Liver (tissue), 3 donors: Measurements from ENCODE around the gene WDR90.

Experiments used
- EGR1 ChIP-seq, 2 donors: IDR thresholded peaks; 2 replicates each; pipeline ENCODE4 v1.6.1; 2016 to 2018; ENCODE audit warnings: antibody characterized with exemption in 2 of 2, low read depth in 2 of 2
- FOXA1 ChIP-seq: IDR thresholded peaks from 2 replicates; pipeline ENCODE4 v1.6.1; 2016; ENCODE audit warnings: antibody characterized with exemption
- GABPA ChIP-seq, 2 donors: IDR thresholded peaks in 1 of 2; conservative IDR thresholded peaks in 1 of 2; 2 replicates each; pipeline ENCODE4 v1.6.1; 2016; ENCODE audit warnings: antibody characterized with exemption in 2 of 2, mild to moderate bottlenecking in 1 of 2, moderate library complexity in 1 of 2
- JUND ChIP-seq, 2 donors: IDR thresholded peaks; 2 replicates each; pipeline ENCODE4 v1.6.1; 2016; ENCODE audit warnings: antibody characterized with exemption in 2 of 2
- RAD21 ChIP-seq, 2 donors: IDR thresholded peaks; 2 replicates each; pipeline ENCODE4 v1.6.1; 2016; ENCODE audit warnings: antibody characterized with exemption in 2 of 2, mild to moderate bottlenecking in 2 of 2
- RXRA ChIP-seq, 2 donors: IDR thresholded peaks; 2 replicates each; pipeline ENCODE4 v1.6.1; 2017 to 2018; ENCODE audit warnings: antibody characterized with exemption in 2 of 2, mild to moderate bottlenecking in 1 of 2
- TAF1 ChIP-seq: conservative IDR thresholded peaks from 2 replicates; pipeline ENCODE4 v1.6.1; 2016; ENCODE audit warnings: antibody characterized with exemption, mild to moderate bottlenecking
- YY1 ChIP-seq: IDR thresholded peaks from 2 replicates; pipeline ENCODE4 v1.6.1; 2016; ENCODE audit warnings: antibody characterized with exemption, mild to moderate bottlenecking
- TF ChIP-seq, protein P1 (sequence below): fragments of 150-350 bp; IDR thresholded peaks from 2 replicates; pipeline ENCODE4 v1.5.1; 2017; ENCODE audit warnings: improper control_type of control experiment, low read depth, low read length; ENCODE audit not compliant: missing input control
- TF ChIP-seq, protein P2 (sequence below): IDR thresholded peaks from 2 replicates; pipeline ENCODE4 v1.6.1; 2016; ENCODE audit warnings: antibody characterized with exemption, mild to moderate bottlenecking
- TF ChIP-seq, protein P3 (sequence below): IDR thresholded peaks from 2 replicates; pipeline ENCODE4 v1.6.1; 2016; ENCODE audit warnings: antibody characterized with exemption
- TF ChIP-seq, protein P4 (sequence below): IDR thresholded peaks from 2 replicates; pipeline ENCODE4 v1.6.1; 2016; ENCODE audit warnings: antibody characterized with exemption
- TF ChIP-seq, protein P5 (sequence below): IDR thresholded peaks from 2 replicates; pipeline ENCODE4 v1.6.1; 2016; ENCODE audit warnings: antibody characterized with exemption
- donor health status: healthy.
- donor health status: healthy.

DNA sequence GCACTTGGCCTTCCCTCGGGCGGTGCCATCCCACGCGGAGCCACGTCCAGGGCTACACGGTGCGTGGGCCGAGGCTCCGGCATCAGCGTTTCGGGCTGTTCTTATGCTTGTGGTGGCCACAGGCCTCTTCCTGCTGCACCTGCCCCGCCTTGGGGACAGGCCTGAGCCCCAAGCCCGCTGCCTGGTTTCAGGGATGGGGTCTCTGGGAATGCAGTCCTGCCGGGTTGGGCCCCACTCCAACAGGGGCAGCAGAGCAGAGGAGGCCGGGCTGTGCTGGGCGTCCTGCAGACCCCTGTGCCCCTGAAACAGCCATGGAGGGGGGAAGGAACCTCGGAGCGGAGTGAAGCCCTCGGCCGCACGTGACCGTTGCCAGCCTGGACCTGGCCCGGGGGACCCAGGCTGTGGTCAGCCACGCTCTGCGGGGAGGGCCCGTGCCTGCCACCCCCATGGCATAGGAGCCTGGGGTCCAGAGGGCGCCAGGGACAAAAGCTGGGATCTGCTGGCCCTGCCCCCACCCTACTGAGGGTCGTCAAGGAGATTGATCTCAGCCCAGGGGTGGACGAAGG is 18.8 kb upstream of the WDR90 start:
- TF ChIP-seq, protein P1, sequence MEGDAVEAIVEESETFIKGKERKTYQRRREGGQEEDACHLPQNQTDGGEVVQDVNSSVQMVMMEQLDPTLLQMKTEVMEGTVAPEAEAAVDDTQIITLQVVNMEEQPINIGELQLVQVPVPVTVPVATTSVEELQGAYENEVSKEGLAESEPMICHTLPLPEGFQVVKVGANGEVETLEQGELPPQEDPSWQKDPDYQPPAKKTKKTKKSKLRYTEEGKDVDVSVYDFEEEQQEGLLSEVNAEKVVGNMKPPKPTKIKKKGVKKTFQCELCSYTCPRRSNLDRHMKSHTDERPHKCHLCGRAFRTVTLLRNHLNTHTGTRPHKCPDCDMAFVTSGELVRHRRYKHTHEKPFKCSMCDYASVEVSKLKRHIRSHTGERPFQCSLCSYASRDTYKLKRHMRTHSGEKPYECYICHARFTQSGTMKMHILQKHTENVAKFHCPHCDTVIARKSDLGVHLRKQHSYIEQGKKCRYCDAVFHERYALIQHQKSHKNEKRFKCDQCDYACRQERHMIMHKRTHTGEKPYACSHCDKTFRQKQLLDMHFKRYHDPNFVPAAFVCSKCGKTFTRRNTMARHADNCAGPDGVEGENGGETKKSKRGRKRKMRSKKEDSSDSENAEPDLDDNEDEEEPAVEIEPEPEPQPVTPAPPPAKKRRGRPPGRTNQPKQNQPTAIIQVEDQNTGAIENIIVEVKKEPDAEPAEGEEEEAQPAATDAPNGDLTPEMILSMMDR, result no peak
- TF ChIP-seq GABPA (IDR thresholded peaks at IDR 0.05 in 1 of 2, conservative IDR thresholded peaks at IDR 0.05 in 1 of 2), result no peak
- TF ChIP-seq TAF1, result no peak
- TF ChIP-seq, protein P2, sequence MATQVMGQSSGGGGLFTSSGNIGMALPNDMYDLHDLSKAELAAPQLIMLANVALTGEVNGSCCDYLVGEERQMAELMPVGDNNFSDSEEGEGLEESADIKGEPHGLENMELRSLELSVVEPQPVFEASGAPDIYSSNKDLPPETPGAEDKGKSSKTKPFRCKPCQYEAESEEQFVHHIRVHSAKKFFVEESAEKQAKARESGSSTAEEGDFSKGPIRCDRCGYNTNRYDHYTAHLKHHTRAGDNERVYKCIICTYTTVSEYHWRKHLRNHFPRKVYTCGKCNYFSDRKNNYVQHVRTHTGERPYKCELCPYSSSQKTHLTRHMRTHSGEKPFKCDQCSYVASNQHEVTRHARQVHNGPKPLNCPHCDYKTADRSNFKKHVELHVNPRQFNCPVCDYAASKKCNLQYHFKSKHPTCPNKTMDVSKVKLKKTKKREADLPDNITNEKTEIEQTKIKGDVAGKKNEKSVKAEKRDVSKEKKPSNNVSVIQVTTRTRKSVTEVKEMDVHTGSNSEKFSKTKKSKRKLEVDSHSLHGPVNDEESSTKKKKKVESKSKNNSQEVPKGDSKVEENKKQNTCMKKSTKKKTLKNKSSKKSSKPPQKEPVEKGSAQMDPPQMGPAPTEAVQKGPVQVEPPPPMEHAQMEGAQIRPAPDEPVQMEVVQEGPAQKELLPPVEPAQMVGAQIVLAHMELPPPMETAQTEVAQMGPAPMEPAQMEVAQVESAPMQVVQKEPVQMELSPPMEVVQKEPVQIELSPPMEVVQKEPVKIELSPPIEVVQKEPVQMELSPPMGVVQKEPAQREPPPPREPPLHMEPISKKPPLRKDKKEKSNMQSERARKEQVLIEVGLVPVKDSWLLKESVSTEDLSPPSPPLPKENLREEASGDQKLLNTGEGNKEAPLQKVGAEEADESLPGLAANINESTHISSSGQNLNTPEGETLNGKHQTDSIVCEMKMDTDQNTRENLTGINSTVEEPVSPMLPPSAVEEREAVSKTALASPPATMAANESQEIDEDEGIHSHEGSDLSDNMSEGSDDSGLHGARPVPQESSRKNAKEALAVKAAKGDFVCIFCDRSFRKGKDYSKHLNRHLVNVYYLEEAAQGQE, result no peak
- TF ChIP-seq RAD21 (IDR thresholded peaks at IDR 0.05), result no peak
- TF ChIP-seq, protein P3, sequence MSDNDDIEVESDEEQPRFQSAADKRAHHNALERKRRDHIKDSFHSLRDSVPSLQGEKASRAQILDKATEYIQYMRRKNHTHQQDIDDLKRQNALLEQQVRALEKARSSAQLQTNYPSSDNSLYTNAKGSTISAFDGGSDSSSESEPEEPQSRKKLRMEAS, result no peak
- no peak for TF ChIP-seq FOXA1
- TF ChIP-seq, protein P4, sequence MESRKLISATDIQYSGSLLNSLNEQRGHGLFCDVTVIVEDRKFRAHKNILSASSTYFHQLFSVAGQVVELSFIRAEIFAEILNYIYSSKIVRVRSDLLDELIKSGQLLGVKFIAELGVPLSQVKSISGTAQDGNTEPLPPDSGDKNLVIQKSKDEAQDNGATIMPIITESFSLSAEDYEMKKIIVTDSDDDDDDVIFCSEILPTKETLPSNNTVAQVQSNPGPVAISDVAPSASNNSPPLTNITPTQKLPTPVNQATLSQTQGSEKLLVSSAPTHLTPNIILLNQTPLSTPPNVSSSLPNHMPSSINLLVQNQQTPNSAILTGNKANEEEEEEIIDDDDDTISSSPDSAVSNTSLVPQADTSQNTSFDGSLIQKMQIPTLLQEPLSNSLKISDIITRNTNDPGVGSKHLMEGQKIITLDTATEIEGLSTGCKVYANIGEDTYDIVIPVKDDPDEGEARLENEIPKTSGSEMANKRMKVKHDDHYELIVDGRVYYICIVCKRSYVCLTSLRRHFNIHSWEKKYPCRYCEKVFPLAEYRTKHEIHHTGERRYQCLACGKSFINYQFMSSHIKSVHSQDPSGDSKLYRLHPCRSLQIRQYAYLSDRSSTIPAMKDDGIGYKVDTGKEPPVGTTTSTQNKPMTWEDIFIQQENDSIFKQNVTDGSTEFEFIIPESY, result no peak
- TF ChIP-seq, protein P5, sequence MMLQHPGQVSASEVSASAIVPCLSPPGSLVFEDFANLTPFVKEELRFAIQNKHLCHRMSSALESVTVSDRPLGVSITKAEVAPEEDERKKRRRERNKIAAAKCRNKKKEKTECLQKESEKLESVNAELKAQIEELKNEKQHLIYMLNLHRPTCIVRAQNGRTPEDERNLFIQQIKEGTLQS, result no peak
- TF ChIP-seq YY1, result no peak
- no peak for TF ChIP-seq JUND (IDR thresholded peaks at IDR 0.05)
- TF ChIP-seq RXRA (IDR thresholded peaks at IDR 0.05), result no peak
- no peak for TF ChIP-seq EGR1 (IDR thresholded peaks at IDR 0.05; ENCODE audit: low read depth in 2 of 2)
